GM18526 (cell line): Measurements from ENCODE around the gene CDH22.

ENCODE experiments used
- POLR2A ChIP-seq: IDR thresholded peaks from 3 replicates; pipeline ENCODE4 v1.6.1; 2011; ENCODE audit not compliant: insufficient read length; ENCODE audit errors: extremely low read depth

CDH22 gene

GRCh38 chr20:46300281-46300680 is 8.0 kb downstream of the CDH22 start:
- no peak for TF ChIP-seq POLR2A

GRCh38 chr20:46299078-46299477 is 9.2 kb downstream of the CDH22 start:
- no peak for TF ChIP-seq POLR2A

GRCh38 chr20:46298374-46298773 is 9.9 kb downstream of the CDH22 start:
- no peak for TF ChIP-seq POLR2A

GRCh38 chr20:46296526-46297250 is 11.6 kb downstream of the CDH22 start:
- TF ChIP-seq POLR2A, result no peak

GRCh38 chr20:46293084-46293483 is 15.2 kb downstream of the CDH22 start:
- TF ChIP-seq POLR2A, result no peak

GRCh38 chr20:46291401-46291800 is 16.9 kb downstream of the CDH22 start:
- TF ChIP-seq POLR2A, result no peak

- no peak for TF ChIP-seq POLR2A
These were observed 18.9 kb downstream of the CDH22 start for GRCh38 chr20:46289432-46289831.

- TF ChIP-seq POLR2A, result no peak
These were observed 21.3 kb downstream of the CDH22 start for GRCh38 chr20:46286977-46287376.

- TF ChIP-seq POLR2A, result no peak
These were observed 21.9 kb downstream of the CDH22 start for GRCh38 chr20:46286382-46286781.

GRCh38 chr20:46285740-46286139 is 22.6 kb downstream of the CDH22 start:
- no peak for TF ChIP-seq POLR2A

- no peak for TF ChIP-seq POLR2A
These were observed 23.2 kb downstream of the CDH22 start for GRCh38 chr20:46285072-46285471.

GRCh38 chr20:46284040-46284427 is 24.3 kb downstream of the CDH22 start:
- TF ChIP-seq POLR2A, result no peak

GRCh38 chr20:46283426-46284039 is 24.8 kb downstream of the CDH22 start:
- no peak for TF ChIP-seq POLR2A

GRCh38 chr20:46282669-46283068 is 25.6 kb downstream of the CDH22 start:
- TF ChIP-seq POLR2A, result no peak

GRCh38 chr20:46279103-46279502 is 29.2 kb downstream of the CDH22 start:
- TF ChIP-seq POLR2A, result no peak

GRCh38 chr20:46277602-46278001 is 30.7 kb downstream of the CDH22 start:
- no peak for TF ChIP-seq POLR2A

GRCh38 chr20:46276531-46276930 is 31.8 kb downstream of the CDH22 start:
- TF ChIP-seq POLR2A, result no peak
